ENCODE results near the gene ECE1.

The ECE1 gene

GRCh38 chr1:21300774-21301173 lies 10.5 kb upstream of the ECE1 start:
- TF ChIP-seq, protein P1, sequence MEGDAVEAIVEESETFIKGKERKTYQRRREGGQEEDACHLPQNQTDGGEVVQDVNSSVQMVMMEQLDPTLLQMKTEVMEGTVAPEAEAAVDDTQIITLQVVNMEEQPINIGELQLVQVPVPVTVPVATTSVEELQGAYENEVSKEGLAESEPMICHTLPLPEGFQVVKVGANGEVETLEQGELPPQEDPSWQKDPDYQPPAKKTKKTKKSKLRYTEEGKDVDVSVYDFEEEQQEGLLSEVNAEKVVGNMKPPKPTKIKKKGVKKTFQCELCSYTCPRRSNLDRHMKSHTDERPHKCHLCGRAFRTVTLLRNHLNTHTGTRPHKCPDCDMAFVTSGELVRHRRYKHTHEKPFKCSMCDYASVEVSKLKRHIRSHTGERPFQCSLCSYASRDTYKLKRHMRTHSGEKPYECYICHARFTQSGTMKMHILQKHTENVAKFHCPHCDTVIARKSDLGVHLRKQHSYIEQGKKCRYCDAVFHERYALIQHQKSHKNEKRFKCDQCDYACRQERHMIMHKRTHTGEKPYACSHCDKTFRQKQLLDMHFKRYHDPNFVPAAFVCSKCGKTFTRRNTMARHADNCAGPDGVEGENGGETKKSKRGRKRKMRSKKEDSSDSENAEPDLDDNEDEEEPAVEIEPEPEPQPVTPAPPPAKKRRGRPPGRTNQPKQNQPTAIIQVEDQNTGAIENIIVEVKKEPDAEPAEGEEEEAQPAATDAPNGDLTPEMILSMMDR (conservative IDR thresholded peaks at IDR 0.05; ENCODE audit: low read length), result no peak

GRCh38 chr1:21299780-21300395 lies 9.6 kb upstream of the ECE1 start:
- H3K4me3 ChIP-seq (ENCODE audit: low read length), result no peak overlapping the region
- TF ChIP-seq, protein P1 (conservative IDR thresholded peaks at IDR 0.05; ENCODE audit: low read length), result no peak
- no peak for DNase-seq (ENCODE audit: low read depth)

More at GRCh38 chr1:21300774-21301173, 10.5 kb upstream of the ECE1 start:
- DNase-seq (ENCODE audit: low read depth), result no peak
- no peak overlapping the region for H3K4me3 ChIP-seq (ENCODE audit: low read length)

DNA sequence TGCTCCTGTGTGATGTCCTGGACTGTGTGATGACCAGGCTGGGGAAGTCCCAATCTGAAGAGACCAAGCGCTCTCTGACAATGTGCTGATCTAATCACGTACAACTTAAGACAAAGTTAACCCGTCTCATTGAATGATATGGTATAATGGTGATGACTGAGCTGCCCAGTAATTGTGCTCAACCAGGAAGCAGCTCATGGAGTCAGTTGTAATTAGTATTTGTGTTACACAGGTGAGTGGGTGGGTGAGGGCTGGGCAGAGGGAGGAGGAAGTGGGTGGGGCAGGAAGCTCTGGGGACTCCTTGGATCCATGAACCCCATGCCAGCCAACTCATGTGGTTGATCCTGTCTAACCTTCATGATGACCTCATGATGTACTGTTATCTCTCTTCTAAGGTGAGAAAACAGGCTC lies 8.7 kb upstream of the ECE1 start:
- TF ChIP-seq, protein P1 (conservative IDR thresholded peaks at IDR 0.05; ENCODE audit: low read length), result no peak
- no peak for DNase-seq (ENCODE audit: low read depth)
- H3K4me3 ChIP-seq (ENCODE audit: low read length), result no peak overlapping the region

- no peak overlapping the region for H3K4me3 ChIP-seq (ENCODE audit: low read length)
- no peak for DNase-seq (ENCODE audit: low read depth)
- TF ChIP-seq, protein P1 (conservative IDR thresholded peaks at IDR 0.05; ENCODE audit: low read length), result no peak
Observed at GRCh38 chr1:21297975-21298374, 7.7 kb upstream of the ECE1 start.

GRCh38 chr1:21296509-21297354 lies 6.5 kb upstream of the ECE1 start:
- no peak for DNase-seq (ENCODE audit: low read depth)
- H3K4me3 ChIP-seq (ENCODE audit: low read length), result no peak overlapping the region
- TF ChIP-seq, protein P1 (conservative IDR thresholded peaks at IDR 0.05; ENCODE audit: low read length), result no peak

GRCh38 chr1:21295545-21295944 lies 5.3 kb upstream of the ECE1 start:
- H3K4me3 ChIP-seq (ENCODE audit: low read length), result no peak overlapping the region
- TF ChIP-seq, protein P1 (conservative IDR thresholded peaks at IDR 0.05; ENCODE audit: low read length), result no peak
- DNase-seq (ENCODE audit: low read depth), result no peak

DNA sequence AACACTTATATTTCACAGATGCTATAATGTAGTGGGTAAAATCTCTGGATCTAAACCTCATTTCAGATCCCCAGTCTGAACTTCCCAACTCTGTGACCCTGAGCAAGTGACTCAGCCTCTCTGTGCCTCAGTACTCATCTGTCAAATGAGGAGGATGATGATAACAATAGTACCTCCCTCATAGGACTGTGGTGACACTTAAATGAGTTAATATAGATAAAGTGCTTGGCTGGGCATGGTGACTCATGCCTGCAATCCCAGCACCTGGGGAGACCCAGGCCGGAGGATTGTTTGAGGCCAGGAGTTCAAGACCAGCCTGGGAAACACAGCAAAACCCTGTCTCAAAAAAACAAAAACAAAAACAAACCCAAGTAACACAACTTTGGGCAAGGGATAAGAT lies 4.7 kb upstream of the ECE1 start:
- H3K4me3 ChIP-seq (ENCODE audit: low read length), result no peak overlapping the region
- TF ChIP-seq, protein P1 (conservative IDR thresholded peaks at IDR 0.05; ENCODE audit: low read length), result no peak

More for the DNA sequence above, 4.7 kb upstream of the ECE1 start:
- DNase-seq (ENCODE audit: low read depth), result no peak
